Bronchial epithelial cell (primary cell): ENCODE measurements around the gene BRD1. TPM values are rescaled to one million over a fixed set of nuclear protein-coding genes. Genes with fewer than 3 reads are reported as not detected.

Source experiments
- DNase-seq: peaks from one replicate; pipeline ENCODE4 v3.0.0-alpha.2; 2010; ENCODE audit warnings: low read depth
- FAIRE-seq: peaks from 2 replicates; lab custom pipeline; 2011; peaks lifted over from hg19 to GRCh38; lab: Jason Lieb, UNC
- H3K27me3 ChIP-seq: 2 replicates; pipeline ENCODE4 v1.5.1; 2011; ENCODE audit warnings: low read length; ENCODE audit not compliant: control insufficient read depth, insufficient read depth
- H3K36me3 ChIP-seq: 2 replicates; pipeline ENCODE4 v1.5.1; 2011; ENCODE audit warnings: low read length; ENCODE audit not compliant: control insufficient read depth, insufficient read depth
- H3K4me3 ChIP-seq: 2 replicates; pipeline ENCODE4 v1.5.1; 2011; ENCODE audit warnings: mild to moderate bottlenecking, low read depth, low read length, control low read depth
- total RNA-seq: library from RNA; depleted of rRNA; stranded (reverse); fragments of >200 nt; gene quantifications from 2 replicates; pipeline ENCODE4 v1.2.1, GENCODE V29; 2014
- TF ChIP-seq, protein P1 (sequence below): IDR thresholded peaks from 2 replicates; pipeline ENCODE4 v1.5.1; 2011; ENCODE audit warnings: mild to moderate bottlenecking, moderate library complexity, low read length, control low read depth, inconsistent platforms; ENCODE audit not compliant: insufficient read depth, severe bottlenecking

BRD1 gene
- total RNA-seq, 1 donor from 2014 or later: 18.2 TPM

DNA sequence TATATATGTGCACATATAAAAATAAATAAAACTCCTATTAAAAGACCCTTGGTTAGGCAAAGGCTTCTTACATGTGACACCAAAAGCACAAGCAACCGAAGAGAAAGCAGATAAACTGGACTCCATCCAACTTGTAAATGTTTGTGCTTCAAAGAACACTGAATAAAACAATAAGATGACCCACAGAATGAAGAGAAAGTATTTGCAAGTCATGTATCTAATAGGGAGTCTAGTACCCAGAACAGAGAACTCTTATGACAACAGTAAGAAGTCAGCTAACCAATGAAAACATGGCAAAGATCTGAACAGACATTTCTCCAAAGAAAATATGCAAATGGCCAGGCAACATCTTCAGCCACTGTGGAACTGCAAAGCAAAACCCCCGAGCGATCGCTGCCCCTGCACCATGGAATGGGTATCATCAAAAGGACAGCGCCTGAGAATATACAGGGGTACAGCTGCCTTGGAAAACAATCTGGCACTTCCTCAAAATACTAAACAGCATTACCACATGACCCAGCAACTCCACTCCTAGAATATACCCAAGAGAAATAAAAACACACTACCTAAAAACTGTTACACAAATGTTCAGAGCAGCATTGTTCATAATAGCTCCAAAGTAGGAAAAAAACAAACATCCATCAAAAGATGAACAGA is 17.2 kb downstream of the BRD1 start:
- TF ChIP-seq, protein P1, sequence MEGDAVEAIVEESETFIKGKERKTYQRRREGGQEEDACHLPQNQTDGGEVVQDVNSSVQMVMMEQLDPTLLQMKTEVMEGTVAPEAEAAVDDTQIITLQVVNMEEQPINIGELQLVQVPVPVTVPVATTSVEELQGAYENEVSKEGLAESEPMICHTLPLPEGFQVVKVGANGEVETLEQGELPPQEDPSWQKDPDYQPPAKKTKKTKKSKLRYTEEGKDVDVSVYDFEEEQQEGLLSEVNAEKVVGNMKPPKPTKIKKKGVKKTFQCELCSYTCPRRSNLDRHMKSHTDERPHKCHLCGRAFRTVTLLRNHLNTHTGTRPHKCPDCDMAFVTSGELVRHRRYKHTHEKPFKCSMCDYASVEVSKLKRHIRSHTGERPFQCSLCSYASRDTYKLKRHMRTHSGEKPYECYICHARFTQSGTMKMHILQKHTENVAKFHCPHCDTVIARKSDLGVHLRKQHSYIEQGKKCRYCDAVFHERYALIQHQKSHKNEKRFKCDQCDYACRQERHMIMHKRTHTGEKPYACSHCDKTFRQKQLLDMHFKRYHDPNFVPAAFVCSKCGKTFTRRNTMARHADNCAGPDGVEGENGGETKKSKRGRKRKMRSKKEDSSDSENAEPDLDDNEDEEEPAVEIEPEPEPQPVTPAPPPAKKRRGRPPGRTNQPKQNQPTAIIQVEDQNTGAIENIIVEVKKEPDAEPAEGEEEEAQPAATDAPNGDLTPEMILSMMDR: no peak
- DNase-seq (no peak), FAIRE-seq (no peak)
- Histone ChIP-seq H3K27me3 (no peaks in the 10 kb centered on the region), H3K36me3 (peaks cover 7% of the 10 kb centered on the region), H3K4me3 (no peak overlapping the region)

DNA sequence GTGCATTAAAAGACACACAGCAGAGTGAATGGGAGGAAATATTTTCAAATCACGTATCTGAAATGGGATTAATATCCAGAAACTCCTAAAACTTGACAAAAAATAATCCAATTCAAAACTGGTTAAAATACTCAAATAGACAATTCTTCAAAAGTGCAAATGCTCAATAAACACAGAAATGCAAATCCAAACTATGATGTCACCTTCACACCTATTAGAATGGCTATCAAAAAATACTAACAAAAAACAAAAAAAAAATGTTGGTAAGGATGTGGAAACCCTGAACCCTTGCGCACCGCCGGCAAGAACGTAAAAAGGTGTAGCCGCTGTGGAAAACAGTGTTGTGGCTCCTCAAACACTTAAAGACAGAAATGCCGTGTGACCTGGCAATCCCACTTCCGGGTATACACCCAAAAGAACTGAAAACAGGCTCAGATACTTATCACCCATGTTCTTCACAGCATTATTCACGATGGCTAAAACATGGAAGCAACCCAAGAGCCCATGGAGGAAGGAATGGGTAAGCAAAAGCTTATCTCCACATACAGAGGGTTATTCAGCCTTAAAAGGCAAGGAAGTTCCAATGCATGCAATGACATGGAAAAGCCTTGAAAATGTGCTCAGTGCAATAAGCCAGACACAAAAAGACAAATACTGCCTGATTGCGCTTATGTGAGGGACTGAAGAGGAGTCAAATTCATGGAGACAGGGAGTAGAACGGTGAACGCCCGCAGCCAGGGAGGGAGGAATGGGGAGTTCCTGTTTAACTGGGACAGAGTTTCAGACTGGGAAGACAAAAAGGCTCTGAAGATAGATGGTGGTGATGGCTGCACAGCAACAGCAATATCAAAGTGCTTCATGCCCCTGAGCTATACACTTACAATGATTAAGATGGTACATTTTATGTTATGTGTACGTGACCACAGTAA is 19.6 kb downstream of the BRD1 start:
- FAIRE-seq: no peak
- TF ChIP-seq, protein P1: no peak
- Histone ChIP-seq H3K36me3 (peaks cover 16% of the 10 kb centered on the region), H3K4me3 (no peak overlapping the region), H3K27me3 (no peaks in the 10 kb centered on the region)
- no peak for DNase-seq

DNA sequence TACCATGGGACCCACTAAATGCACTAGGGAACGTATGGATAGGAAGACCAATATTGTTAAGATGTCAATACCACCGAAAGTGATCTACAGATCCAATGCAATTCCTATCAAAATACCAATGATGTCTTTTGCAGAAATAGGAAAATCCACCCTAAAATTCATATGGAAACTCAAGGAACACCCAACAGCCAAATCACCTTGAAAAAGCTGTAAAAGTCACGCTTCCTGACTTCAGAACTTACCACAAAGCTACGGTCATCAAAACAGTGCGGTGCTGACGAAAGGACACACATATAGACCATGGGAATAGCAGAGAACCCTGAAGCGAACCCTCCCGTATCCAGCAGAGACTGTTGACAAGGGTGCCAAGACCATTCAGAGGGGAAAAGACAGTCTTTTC is 20.5 kb downstream of the BRD1 start:
- H3K27me3 ChIP-seq: no peaks in the 10 kb centered on the region
- H3K4me3 ChIP-seq: no peak overlapping the region
- H3K36me3 ChIP-seq: peaks cover 20% of the 10 kb centered on the region
- FAIRE-seq (no peak), DNase-seq (no peak)
- TF ChIP-seq, protein P1: no peak

DNA sequence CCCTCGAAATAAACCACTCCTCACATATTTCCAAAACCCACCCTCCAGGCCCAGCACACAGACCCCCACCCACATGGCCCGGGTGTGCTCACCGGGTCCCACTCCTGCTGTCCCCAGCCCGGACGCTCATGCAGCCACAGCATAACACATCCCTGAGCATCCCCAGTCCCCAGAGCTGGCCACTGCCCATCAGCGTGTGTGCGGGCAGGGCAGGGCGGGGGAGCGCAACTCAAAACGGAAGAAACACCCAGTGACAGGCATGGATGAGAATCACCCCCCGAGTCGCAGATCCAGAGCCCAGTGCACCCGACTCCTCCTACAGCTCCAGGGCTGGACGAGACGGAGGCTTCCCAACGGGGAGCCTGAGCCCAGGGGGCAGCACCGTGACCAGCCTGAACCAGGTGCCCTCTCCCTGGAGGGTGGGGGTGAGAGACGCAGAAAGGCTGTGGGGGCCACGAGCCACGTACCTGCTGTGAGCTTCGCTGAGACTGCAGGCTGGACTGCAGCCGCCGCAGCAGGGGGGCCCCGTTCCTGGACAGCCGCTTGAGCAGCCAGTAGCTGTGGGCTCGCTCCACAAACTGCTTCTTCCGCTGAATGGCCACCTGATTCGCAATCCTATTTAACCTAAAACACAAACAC is 23.8 kb downstream of the BRD1 start:
- FAIRE-seq (no peak), DNase-seq (no peak)
- no peaks in the 10 kb centered on the region for H3K27me3 ChIP-seq
- TF ChIP-seq, protein P1: no peak
- no peak overlapping the region for H3K4me3 ChIP-seq
- H3K36me3 ChIP-seq: peaks cover 30% of the 10 kb centered on the region

DNA sequence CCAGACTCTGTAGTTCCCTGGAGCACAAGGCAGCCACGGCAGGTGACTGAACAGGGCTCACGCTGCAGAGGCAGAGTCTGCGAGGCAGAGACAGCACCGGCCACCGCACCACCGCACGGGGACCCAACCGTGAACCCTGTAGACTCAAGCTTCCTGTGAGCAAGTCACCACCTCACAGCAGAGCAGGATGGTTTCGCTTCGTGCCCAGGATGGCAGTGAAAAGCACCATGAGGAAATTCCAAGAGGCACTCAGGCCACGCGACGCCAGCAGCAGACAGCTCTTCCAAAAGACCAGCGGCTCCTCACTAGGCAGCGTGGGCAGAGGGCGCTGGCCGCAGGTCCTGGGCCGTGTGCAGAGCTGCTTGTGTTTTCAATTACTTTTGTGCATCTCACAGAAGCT is 24.5 kb downstream of the BRD1 start:
- TF ChIP-seq, protein P1: no peak
- no peaks in the 10 kb centered on the region for H3K27me3 ChIP-seq
- DNase-seq (no peak), FAIRE-seq (no peak)
- no peak overlapping the region for H3K4me3 ChIP-seq
- H3K36me3 ChIP-seq: peaks cover 36% of the 10 kb centered on the region
